Peyer's patch (tissue), 4 donors: ENCODE results near the gene NDUFS8. TPM values are rescaled to one million over a fixed set of nuclear protein-coding genes. Genes with fewer than 3 reads are reported as not detected.

Experiments
- DNase-seq, 3 donors: peaks; one replicate each; pipeline ENCODE4 v3.0.0-alpha.2; 2017 to 2019
- H3K27ac ChIP-seq, 4 donors: fragments of 200-600 bp; sonication (generic); one replicate each; pipeline ENCODE4 v1.5.1; 2016 to 2019
- H3K27me3 ChIP-seq, 2 donors: fragments of 200-600 bp; sonication (generic); one replicate each; pipeline ENCODE4 v1.5.1; 2019
- H3K36me3 ChIP-seq, 3 donors: fragments of 200-600 bp; sonication (generic); one replicate each; pipeline ENCODE4 v1.5.1; 2016 to 2019
- H3K4me1 ChIP-seq, 4 donors: fragments of 200-600 bp; sonication (generic); one replicate each; pipeline ENCODE4 v1.5.1; 2016 to 2019
- H3K4me3 ChIP-seq, 4 donors: fragments of 200-600 bp; sonication (generic); 1 replicate in 3 of 4; 2 replicates in 1 of 4; pipeline ENCODE4 v1.5.1; 2016 to 2019; ENCODE audit warnings: mild to moderate bottlenecking in 1 of 4
- H3K9me3 ChIP-seq, 4 donors: fragments of 200-600 bp; sonication (generic); one replicate each; pipeline ENCODE4 v1.5.1; 2016 to 2019; ENCODE audit warnings: mild to moderate bottlenecking in 1 of 4
- CTCF ChIP-seq, 6 experiments: fragments of 450-650 bp in 4 of 6; fragments of 200-600 bp in 2 of 6; sonication (generic) in 1 of 6; IDR thresholded peaks; one replicate each; pipeline ENCODE4 v1.5.1; 2017 to 2019; ENCODE audit warnings: antibody characterized with exemption in 6 of 6, mild to moderate bottlenecking in 3 of 6, moderate library complexity in 1 of 6
- POLR2A ChIP-seq, 2 donors: fragments of 450-650 bp; IDR thresholded peaks; one replicate each; pipeline ENCODE4 v1.5.1; 2017; ENCODE audit warnings: antibody characterized with exemption in 2 of 2, mild to moderate bottlenecking in 2 of 2, moderate library complexity in 2 of 2
- total RNA-seq, 4 donors: library from RNA; depleted of rRNA; stranded (reverse); fragments of >200 nt; gene quantifications; one replicate each; pipeline ENCODE4 v1.1.0, GENCODE V29; 2016

The NDUFS8 gene
- total RNA-seq, 4 donors from 2014 or later = 153 to 195 (median 162) TPM

GRCh38 chr11:67998150-67999045 lies 32.1 kb upstream of the NDUFS8 start:
- no peak overlapping the region for H3K4me3 ChIP-seq
- H3K27me3 ChIP-seq = no peaks in the 10 kb centered on the region
- peaks cover 0 to 41% (median 28%) of the 10 kb centered on the region in 4 donors for H3K4me1 ChIP-seq
- peak; percentile 51 to 76 (median 65) for DNase-seq
- H3K9me3 ChIP-seq = no peaks in the 10 kb centered on the region
- H3K27ac ChIP-seq = peak overlapping the region in 3 of 4 donors; percentile 55 to 85 (median 78)
- no peak for TF ChIP-seq POLR2A (IDR thresholded peaks at IDR 0.05)
- TF ChIP-seq CTCF (IDR thresholded peaks at IDR 0.05) = no peak
- H3K36me3 ChIP-seq = peaks cover 0 to 4% (median 0%) of the 10 kb centered on the region in 3 donors

- TF ChIP-seq POLR2A (IDR thresholded peaks at IDR 0.05) = no peak
- H3K36me3 ChIP-seq = peaks cover 0 to 4% (median 0%) of the 10 kb centered on the region in 3 donors
- peak in 1 of 3 donors; percentile 42 for DNase-seq
- H3K4me1 ChIP-seq = peaks cover 0 to 41% (median 30%) of the 10 kb centered on the region in 4 donors
- no peak overlapping the region for H3K4me3 ChIP-seq
- H3K9me3 ChIP-seq = no peaks in the 10 kb centered on the region
- no peaks in the 10 kb centered on the region for H3K27me3 ChIP-seq
- peak overlapping the region in 1 of 4 donors; percentile 25 for H3K27ac ChIP-seq
These were observed 31.3 kb upstream of the NDUFS8 start for GRCh38 chr11:67999201-67999629.

- Histone ChIP-seq H3K27me3 (no peaks in the 10 kb centered on the region), H3K27ac (peak overlapping the region in 1 of 4 donors; percentile 25), H3K4me1 (peaks cover 0 to 42% (median 33%) of the 10 kb centered on the region in 4 donors), H3K36me3 (peaks cover 0 to 4% (median 0%) of the 10 kb centered on the region in 3 donors), H3K9me3 (no peaks in the 10 kb centered on the region), H3K4me3 (no peak overlapping the region)
- no peak for TF ChIP-seq CTCF (IDR thresholded peaks at IDR 0.05)
- no peak for TF ChIP-seq POLR2A (IDR thresholded peaks at IDR 0.05)
- DNase-seq = peak in 1 of 3 donors; percentile 19
These were observed 30.8 kb upstream of the NDUFS8 start for GRCh38 chr11:67999704-68000103.

- H3K4me1 ChIP-seq = peaks cover 0 to 39% (median 23%) of the 10 kb centered on the region in 4 donors
- peak overlapping the region in 3 of 4 donors; percentile 88 to 94 (median 91) for H3K27ac ChIP-seq
- peak in 1 of 3 donors; percentile 75 for DNase-seq
- no peaks in the 10 kb centered on the region for H3K36me3 ChIP-seq
- H3K9me3 ChIP-seq = no peaks in the 10 kb centered on the region
- TF ChIP-seq POLR2A (IDR thresholded peaks at IDR 0.05) (no peak), CTCF (IDR thresholded peaks at IDR 0.05) (no peak)
- no peaks in the 10 kb centered on the region for H3K27me3 ChIP-seq
- H3K4me3 ChIP-seq = peak overlapping the region; percentile 73 to 99 (median 76)
These were observed 27.9 kb upstream of the NDUFS8 start for GRCh38 chr11:68002575-68002937.

GRCh38 chr11:68002938-68003845 lies 27.3 kb upstream of the NDUFS8 start:
- H3K9me3 ChIP-seq = no peaks in the 10 kb centered on the region
- peak; percentile 72 to 87 (median 80) for DNase-seq
- no peak for TF ChIP-seq CTCF (IDR thresholded peaks at IDR 0.05)
- TF ChIP-seq POLR2A (IDR thresholded peaks at IDR 0.05) = no peak
- peak overlapping the region; percentile 88 to 94 (median 90) for H3K27ac ChIP-seq
- no peaks in the 10 kb centered on the region for H3K27me3 ChIP-seq
- peak overlapping the region; percentile 73 to 99 (median 76) for H3K4me3 ChIP-seq
- H3K36me3 ChIP-seq = no peaks in the 10 kb centered on the region
- H3K4me1 ChIP-seq = peaks cover 0 to 34% (median 20%) of the 10 kb centered on the region in 4 donors
